Fibroblast of the aortic adventitia (primary cell): Measurements from ENCODE around the gene DOK4. TPM values are rescaled to one million over a fixed set of nuclear protein-coding genes. Genes with fewer than 3 reads are reported as not detected.

Experiments used
- DNase-seq: peaks from one replicate; pipeline ENCODE4 v3.0.0-alpha.2; 2010; ENCODE audit warnings: low read depth
- H3K4me3 ChIP-seq: 2 replicates; pipeline ENCODE4 v1.5.1; 2011; ENCODE audit warnings: low read depth, mild to moderate bottlenecking, control low read depth, low read length, moderate library complexity
- CTCF ChIP-seq: IDR thresholded peaks from 2 replicates; pipeline ENCODE4 v1.5.1; 2011; ENCODE audit warnings: mild to moderate bottlenecking, low read length, control low read depth, inconsistent platforms; ENCODE audit not compliant: insufficient read depth
- total RNA-seq: library from RNA; depleted of rRNA; stranded (reverse); fragments of >200 nt; gene quantifications from 2 replicates; pipeline ENCODE4 v1.2.3, GENCODE V29; 2012; ENCODE audit warnings: low replicate concordance

Gene DOK4
- total RNA-seq, 1 donor, result 29.6 TPM

GRCh38 chr16:57519796-57520360 lies 33.6 kb upstream of the DOK4 start:
- TF ChIP-seq CTCF, result peak; percentile 98
- peak; percentile 69 for DNase-seq
- no peak overlapping the region for H3K4me3 ChIP-seq

GRCh38 chr16:57518922-57519321 lies 32.6 kb upstream of the DOK4 start:
- TF ChIP-seq CTCF, result no peak
- no peak overlapping the region for H3K4me3 ChIP-seq
- no peak for DNase-seq

- no peak for DNase-seq
- H3K4me3 ChIP-seq, result no peak overlapping the region
- no peak for TF ChIP-seq CTCF
Measured at GRCh38 chr16:57518520-57518919, 32.2 kb upstream of the DOK4 start.

GRCh38 chr16:57517397-57518367 lies 31.4 kb upstream of the DOK4 start:
- DNase-seq, result no peak
- H3K4me3 ChIP-seq, result no peak overlapping the region
- no peak for TF ChIP-seq CTCF

- no peak for DNase-seq
- no peak overlapping the region for H3K4me3 ChIP-seq
- no peak for TF ChIP-seq CTCF
Measured at GRCh38 chr16:57516773-57517172, 30.5 kb upstream of the DOK4 start.

GRCh38 chr16:57516176-57516725 lies 30.0 kb upstream of the DOK4 start:
- no peak for DNase-seq
- H3K4me3 ChIP-seq, result no peak overlapping the region
- TF ChIP-seq CTCF, result no peak
